IPS-20b (cell line): Measurements from ENCODE around the gene PTPRM.
"Not testable (repeated sequence)": the region's sequence is repeated elsewhere in the genome, so short reads cannot be mapped to it uniquely, and the experiment has no call there.

Source experiments
- H3K27ac ChIP-seq: one replicate; pipeline ENCODE4 v1.5.1; 2013; ENCODE audit warnings: low read length
- H3K27me3 ChIP-seq: 2 replicates; pipeline ENCODE4 v1.6.1; 2013; ENCODE audit warnings: mild to moderate bottlenecking, low read length, inconsistent platforms; ENCODE audit not compliant: insufficient read depth
- H3K36me3 ChIP-seq: 2 replicates; pipeline ENCODE4 v1.6.1; 2013; ENCODE audit warnings: low read depth, mild to moderate bottlenecking, inconsistent platforms, low read length, moderate library complexity; ENCODE audit not compliant: insufficient read depth
- H3K4me1 ChIP-seq: 2 replicates; pipeline ENCODE4 v1.6.1; 2013; ENCODE audit warnings: mild to moderate bottlenecking, control low read depth, inconsistent platforms, low read length, moderate library complexity; ENCODE audit not compliant: insufficient read depth
- H3K4me3 ChIP-seq: 2 replicates; pipeline ENCODE4 v1.5.1; 2013; ENCODE audit warnings: mild to moderate bottlenecking, low read length, inconsistent platforms
- H3K9ac ChIP-seq: 2 replicates; pipeline ENCODE4 v1.6.1; 2013; ENCODE audit warnings: low read depth, mild to moderate bottlenecking, inconsistent platforms, low read length, moderate library complexity
- H3K9me3 ChIP-seq: 2 replicates; pipeline ENCODE4 v1.6.1; 2013; ENCODE audit warnings: mild to moderate bottlenecking, low read depth, low read length, inconsistent platforms; ENCODE audit not compliant: insufficient read depth

PTPRM gene

DNA sequence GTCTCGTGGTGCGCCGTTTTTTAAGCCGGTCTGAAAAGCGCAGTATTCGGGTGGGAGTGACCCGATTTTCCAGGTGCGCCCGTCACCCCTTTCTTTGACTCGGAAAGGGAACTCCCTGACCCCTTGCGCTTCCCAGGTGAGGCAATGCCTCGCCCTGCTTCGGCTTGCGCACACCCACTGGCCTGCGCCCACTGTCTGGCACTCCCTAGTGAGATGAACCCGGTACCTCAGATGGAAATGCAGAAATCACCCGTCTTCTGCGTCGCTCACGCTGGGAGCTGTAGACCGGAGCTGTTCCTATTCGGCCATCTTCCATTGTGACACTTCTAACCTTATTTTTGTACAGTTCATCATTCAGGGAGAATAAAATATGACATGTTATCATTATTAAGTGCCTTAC is 496.0 kb downstream of the PTPRM start:
- H3K27me3 ChIP-seq, H3K27ac ChIP-seq, H3K9ac ChIP-seq, H3K9me3 ChIP-seq, H3K36me3 ChIP-seq: not testable (repeated sequence)
- Histone ChIP-seq H3K4me1 (peaks cover 27% of the 10 kb centered on the region), H3K4me3 (peak overlapping the region; percentile 55; the same call in 1 of the 2 replicates)

DNA sequence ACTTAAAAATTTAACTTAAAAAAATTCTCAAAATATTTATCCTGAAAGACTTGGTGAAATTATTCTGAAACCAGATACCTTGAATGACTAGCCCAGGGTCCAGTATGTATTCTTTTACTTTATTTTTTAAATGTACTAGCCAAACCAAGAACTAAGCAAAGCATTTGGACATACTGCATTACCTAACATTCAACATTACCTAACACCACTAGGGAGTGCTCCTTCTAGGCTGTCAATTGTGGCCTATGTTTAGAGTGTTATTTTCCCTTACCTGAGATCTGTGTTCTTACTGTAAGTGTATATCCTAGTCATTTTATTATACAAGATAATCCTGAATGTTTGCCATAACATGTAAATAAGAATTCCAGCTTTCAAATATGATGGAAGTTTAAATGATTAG is 496.6 kb downstream of the PTPRM start:
- H3K4me1 ChIP-seq = peaks cover 27% of the 10 kb centered on the region
- H3K36me3 ChIP-seq = no peaks in the 10 kb centered on the region
- no peaks in the 10 kb centered on the region for H3K9me3 ChIP-seq
- H3K27ac ChIP-seq = no peak overlapping the region
- H3K4me3 ChIP-seq = peak overlapping the region; percentile 55; the same call in 1 of the 2 replicates
- no peaks in the 10 kb centered on the region for H3K27me3 ChIP-seq
- H3K9ac ChIP-seq = no peak overlapping the region

DNA sequence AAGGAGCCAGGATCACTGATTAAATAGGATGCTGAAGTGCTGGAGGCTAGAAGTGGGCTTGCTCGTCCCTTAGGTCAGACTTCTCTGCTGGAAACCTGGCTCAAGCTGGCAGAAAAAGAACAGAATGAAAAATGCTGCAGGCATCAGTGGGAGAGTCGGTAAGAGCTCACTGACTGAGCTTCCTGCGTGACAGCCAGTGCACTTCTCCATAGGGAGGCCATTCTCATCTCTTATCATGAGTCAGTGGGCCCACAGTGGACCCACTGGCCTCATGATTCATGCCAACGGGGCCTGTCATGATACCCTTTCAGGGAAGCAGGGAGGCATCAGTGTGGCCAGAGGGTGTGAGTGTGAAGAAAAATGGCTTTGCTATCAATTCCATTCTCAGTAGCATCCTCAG is 498.2 kb downstream of the PTPRM start:
- no peak overlapping the region for H3K9ac ChIP-seq
- no peaks in the 10 kb centered on the region for H3K36me3 ChIP-seq
- H3K27ac ChIP-seq = no peak overlapping the region
- no peaks in the 10 kb centered on the region for H3K27me3 ChIP-seq
- H3K9me3 ChIP-seq = no peaks in the 10 kb centered on the region
- H3K4me3 ChIP-seq = no peak overlapping the region
- peaks cover 27% of the 10 kb centered on the region for H3K4me1 ChIP-seq

DNA sequence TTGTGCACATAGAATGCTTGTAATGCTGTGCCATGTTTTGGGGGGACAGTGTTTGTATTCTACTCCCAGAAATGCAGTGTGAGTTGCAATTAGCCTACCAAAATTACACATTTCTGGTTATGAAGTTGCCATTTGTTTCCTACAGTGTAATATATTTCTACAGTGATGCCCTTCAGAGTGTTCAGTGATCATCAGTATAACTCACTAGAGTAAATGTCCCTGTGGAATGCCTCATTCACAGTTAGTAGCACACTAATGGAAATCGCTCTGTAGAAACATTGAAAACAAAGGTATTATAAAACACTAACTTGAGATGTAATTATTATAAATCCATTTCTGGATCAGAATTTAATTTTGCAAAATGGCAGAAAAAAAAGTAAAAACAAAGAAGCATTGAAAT is 498.7 kb downstream of the PTPRM start:
- no peak overlapping the region for H3K4me3 ChIP-seq
- no peaks in the 10 kb centered on the region for H3K9me3 ChIP-seq
- H3K36me3 ChIP-seq = no peaks in the 10 kb centered on the region
- no peak overlapping the region for H3K27ac ChIP-seq
- H3K4me1 ChIP-seq = peaks cover 27% of the 10 kb centered on the region
- H3K27me3 ChIP-seq = no peaks in the 10 kb centered on the region
- H3K9ac ChIP-seq = no peak overlapping the region

DNA sequence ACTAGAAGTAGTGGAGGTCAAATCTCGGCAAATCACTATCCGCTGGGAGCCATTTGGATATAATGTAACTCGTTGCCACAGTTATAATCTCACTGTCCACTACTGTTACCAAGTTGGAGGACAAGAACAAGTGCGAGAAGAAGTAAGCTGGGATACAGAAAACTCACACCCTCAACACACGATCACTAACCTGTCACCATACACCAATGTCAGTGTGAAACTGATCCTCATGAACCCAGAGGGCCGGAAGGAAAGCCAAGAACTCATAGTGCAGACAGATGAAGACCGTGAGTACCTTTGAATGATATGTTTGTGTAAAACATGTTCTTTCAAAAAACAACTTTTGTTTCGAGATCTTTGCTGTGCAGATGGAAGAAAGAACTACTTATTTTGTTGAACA is 502.6 kb downstream of the PTPRM start:
- H3K4me1 ChIP-seq = peaks cover 21% of the 10 kb centered on the region
- no peaks in the 10 kb centered on the region for H3K36me3 ChIP-seq
- H3K9ac ChIP-seq = no peak overlapping the region

DNA sequence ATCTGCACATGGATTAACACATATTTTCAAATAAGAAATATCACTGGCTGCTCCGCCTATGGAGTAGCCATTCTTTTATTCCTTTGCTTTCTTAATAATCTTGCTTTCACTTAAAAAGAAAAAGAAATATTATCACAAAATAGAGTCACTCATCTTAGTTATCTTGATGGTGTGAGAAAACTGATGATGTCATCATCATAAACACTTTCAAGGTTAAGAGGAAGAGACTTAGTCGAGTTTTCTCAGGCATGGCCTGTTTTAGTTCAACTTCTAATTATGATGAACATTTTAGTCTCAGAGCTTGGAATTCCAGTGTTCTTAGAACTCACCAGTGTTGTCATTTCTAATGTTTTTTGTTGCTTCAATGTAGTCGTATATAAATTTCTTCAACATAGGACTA is 506.1 kb downstream of the PTPRM start:
- Histone ChIP-seq H3K9ac (no peak overlapping the region), H3K27ac (no peak overlapping the region), H3K9me3 (no peaks in the 10 kb centered on the region), H3K36me3 (no peaks in the 10 kb centered on the region), H3K4me3 (no peak overlapping the region), H3K4me1 (no peaks in the 10 kb centered on the region), H3K27me3 (no peaks in the 10 kb centered on the region)

More for the DNA sequence above, 502.6 kb downstream of the PTPRM start:
- no peak overlapping the region for H3K4me3 ChIP-seq
- H3K27me3 ChIP-seq = no peaks in the 10 kb centered on the region
- no peak overlapping the region for H3K27ac ChIP-seq
- no peaks in the 10 kb centered on the region for H3K9me3 ChIP-seq

DNA sequence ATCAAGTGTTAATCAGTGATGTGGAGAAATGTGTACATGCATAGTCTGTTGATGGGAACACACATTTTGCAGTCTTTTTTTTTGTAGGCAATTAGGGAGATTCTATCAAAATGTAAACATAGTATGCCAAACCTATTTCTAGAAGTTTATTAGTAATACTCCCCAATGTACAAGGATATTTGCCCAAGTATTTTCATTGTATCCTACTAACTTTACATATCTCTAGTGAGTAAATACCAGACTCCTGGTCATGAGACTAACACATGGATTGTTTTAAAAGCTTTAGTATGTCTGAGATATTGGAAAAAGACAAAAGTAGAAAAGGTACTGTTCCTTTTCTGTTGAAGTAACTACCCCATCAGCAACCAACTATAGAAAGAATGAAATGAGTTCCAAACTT is 513.0 kb downstream of the PTPRM start:
- H3K9me3 ChIP-seq = no peaks in the 10 kb centered on the region
- peaks cover 17% of the 10 kb centered on the region; the same call in 1 of the 2 replicates for H3K4me1 ChIP-seq
- no peak overlapping the region for H3K9ac ChIP-seq
- H3K36me3 ChIP-seq = no peaks in the 10 kb centered on the region
- H3K27ac ChIP-seq = no peak overlapping the region
- no peak overlapping the region for H3K4me3 ChIP-seq
- peaks cover 13% of the 10 kb centered on the region for H3K27me3 ChIP-seq

DNA sequence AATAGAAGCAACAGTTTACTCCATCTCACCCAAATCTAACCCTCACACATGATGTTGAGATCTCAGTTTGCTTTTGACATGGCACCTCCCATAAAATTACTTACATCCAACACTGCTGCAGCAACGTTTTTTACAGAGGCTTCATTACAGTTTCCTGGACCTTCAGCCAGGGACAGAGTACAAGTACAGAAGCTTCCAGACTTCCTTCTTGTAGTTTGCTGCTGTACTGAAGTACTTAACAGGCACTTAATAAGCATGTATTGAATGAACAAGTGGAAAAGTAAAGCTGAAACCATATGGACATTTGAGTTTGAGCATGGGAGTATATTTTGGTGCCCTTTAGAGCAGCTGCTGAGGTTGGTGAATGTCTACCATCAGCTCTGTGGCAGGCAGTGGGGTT is 514.2 kb downstream of the PTPRM start:
- Histone ChIP-seq H3K9ac (no peak overlapping the region), H3K4me1 (peaks cover 21% of the 10 kb centered on the region; the same call in 1 of the 2 replicates), H3K36me3 (no peaks in the 10 kb centered on the region), H3K4me3 (no peak overlapping the region), H3K27me3 (peaks cover 18% of the 10 kb centered on the region), H3K27ac (no peak overlapping the region), H3K9me3 (no peaks in the 10 kb centered on the region)

DNA sequence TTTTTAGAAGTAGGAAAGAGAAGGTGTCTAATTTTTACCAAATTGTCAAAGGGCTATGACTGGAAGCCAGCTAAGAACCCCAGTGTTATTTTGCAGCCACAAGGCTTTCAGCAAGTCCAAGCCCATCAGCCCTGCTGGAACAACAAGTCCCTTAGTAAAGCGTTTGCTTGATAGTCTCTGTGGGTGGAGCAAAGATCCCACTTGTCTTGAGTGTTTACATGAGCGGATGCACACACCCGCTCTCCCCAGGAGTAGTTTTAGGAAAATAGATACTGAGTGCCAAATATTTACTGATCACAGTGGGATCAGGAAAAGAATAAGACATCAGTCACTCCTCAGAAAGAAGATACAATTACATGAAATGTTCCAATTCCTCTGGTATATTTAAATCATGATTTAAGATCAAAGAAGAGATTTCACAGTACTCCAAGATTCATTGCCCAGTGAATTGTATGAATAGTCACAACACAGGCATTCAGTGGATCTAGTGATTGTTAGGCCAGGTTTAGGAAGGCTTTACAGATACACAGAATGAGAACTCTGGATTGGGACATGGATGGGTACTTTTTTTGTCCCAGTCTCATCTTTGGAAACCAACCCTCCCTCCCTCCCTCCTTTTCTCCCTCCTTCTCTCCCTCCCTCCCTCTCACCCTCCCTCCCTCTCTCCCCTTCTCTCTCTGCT is 514.9 kb downstream of the PTPRM start:
- Histone ChIP-seq H3K4me1 (peaks cover 21% of the 10 kb centered on the region; the same call in 1 of the 2 replicates), H3K4me3 (no peak overlapping the region), H3K9ac (no peak overlapping the region), H3K27ac (no peak overlapping the region), H3K27me3 (peaks cover 19% of the 10 kb centered on the region), H3K36me3 (no peaks in the 10 kb centered on the region), H3K9me3 (no peaks in the 10 kb centered on the region)

DNA sequence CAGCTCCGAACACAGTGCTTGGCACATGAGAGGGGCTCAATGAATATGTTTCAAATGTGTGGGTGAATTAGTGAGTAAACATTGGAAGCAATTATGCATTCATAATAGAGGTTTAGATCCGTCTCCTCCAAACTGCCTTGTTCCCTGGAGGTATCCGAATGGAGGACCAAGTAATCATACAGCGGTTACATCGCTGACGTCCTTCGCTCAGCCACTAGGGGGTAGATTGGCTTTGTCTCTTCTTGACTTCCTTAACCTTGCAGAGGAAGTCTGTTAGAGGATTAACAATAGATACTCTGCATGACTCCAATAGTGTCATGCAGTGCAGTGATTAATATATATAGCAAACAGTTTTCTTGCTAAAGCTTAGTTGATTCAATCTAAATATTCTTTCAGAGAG is 517.0 kb downstream of the PTPRM start:
- peaks cover 24% of the 10 kb centered on the region; the same call in 1 of the 2 replicates for H3K4me1 ChIP-seq
- H3K27me3 ChIP-seq = peaks cover 19% of the 10 kb centered on the region
- no peak overlapping the region for H3K9ac ChIP-seq
- no peaks in the 10 kb centered on the region for H3K9me3 ChIP-seq
- peak overlapping the region; percentile 47 for H3K4me3 ChIP-seq
- H3K36me3 ChIP-seq = no peaks in the 10 kb centered on the region
- H3K27ac ChIP-seq = no peak overlapping the region

DNA sequence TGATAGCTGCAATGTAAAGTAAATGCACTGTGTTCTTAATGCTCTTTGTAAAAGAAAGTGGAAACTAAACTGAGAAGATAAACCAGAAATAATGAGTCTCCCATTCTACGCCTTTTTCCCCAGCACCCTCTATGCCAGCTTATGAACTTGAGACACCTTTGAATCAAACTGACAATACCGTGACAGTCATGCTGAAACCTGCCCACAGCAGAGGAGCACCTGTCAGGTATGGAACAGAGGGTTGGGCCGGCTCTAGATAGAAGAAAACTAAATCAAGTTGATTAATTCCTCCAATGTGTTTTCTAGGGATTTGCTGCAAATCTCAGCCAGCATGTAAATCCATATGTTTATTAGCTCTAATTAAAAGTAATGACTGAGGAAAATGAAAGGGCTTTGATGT is 521.5 kb downstream of the PTPRM start:
- no peak overlapping the region for H3K9ac ChIP-seq
- no peak overlapping the region for H3K4me3 ChIP-seq
- H3K36me3 ChIP-seq = no peaks in the 10 kb centered on the region
- H3K27me3 ChIP-seq = peaks cover 6% of the 10 kb centered on the region; the same call in 1 of the 2 replicates
- H3K4me1 ChIP-seq = peaks cover 17% of the 10 kb centered on the region; the same call in 1 of the 2 replicates
- no peak overlapping the region for H3K27ac ChIP-seq
- H3K9me3 ChIP-seq = no peaks in the 10 kb centered on the region

DNA sequence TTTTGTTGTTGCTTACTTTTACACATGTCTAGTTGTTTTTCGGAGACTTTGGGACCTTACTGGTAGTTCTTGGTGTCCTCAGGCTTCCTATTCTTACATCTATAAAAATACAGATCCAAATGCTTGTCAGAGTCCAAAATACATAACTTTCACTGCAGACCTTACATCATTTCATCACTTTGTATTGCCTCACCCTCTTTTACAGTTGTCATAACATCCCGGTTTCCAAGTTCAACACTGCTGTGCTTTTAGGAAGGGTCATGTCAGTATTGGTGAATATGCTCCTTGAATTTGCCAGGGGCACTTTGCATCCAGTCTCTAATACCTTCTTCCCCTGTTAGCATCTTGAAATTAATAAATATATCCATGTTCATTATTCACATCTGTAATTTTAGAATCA is 523.9 kb downstream of the PTPRM start:
- H3K9me3 ChIP-seq = no peaks in the 10 kb centered on the region
- no peak overlapping the region for H3K27ac ChIP-seq
- H3K4me1 ChIP-seq = peaks cover 3% of the 10 kb centered on the region; the same call in 1 of the 2 replicates
- no peak overlapping the region for H3K9ac ChIP-seq
- no peaks in the 10 kb centered on the region for H3K36me3 ChIP-seq
- H3K27me3 ChIP-seq = peaks cover 3% of the 10 kb centered on the region; the same call in 1 of the 2 replicates
- H3K4me3 ChIP-seq = no peak overlapping the region
